Measurements from ENCODE around the gene NUMBL.

GRCh38 chr19:40684280-40684679 is 6.2 kb downstream of the NUMBL start:
- TF ChIP-seq CTCF (IDR thresholded peaks at IDR 0.05) (no peak), POLR2A (IDR thresholded peaks at IDR 0.05) (no peak)

Data from body of pancreas (tissue), 4 donors.